Measurements from ENCODE around the gene PROK1.
"Not testable (repeated sequence)": the region's sequence is repeated elsewhere in the genome, so short reads cannot be mapped to it uniquely, and the experiment has no call there.

- not testable (repeated sequence) for TF ChIP-seq YY1 (IDR thresholded peaks at IDR 0.05; ENCODE audit: extremely low read depth, insufficient replicate concordance, low read depth, low read length); CTCF (IDR thresholded peaks at IDR 0.05 in 2 of 3, conservative IDR thresholded peaks at IDR 0.05 in 1 of 3; ENCODE audit: borderline replicate concordance in 1 of 3, insufficient read depth in 1 of 3, low read depth in 2 of 3, low read length in 2 of 3); MAX (IDR thresholded peaks at IDR 0.05); JUND (IDR thresholded peaks at IDR 0.05); POLR2A (IDR thresholded peaks at IDR 0.05; ENCODE audit: borderline replicate concordance, extremely low read depth, insufficient read depth, insufficient read length); FOSL1 (IDR thresholded peaks at IDR 0.05; ENCODE audit: low read depth); POLR2AphosphoS5 (IDR thresholded peaks at IDR 0.05; ENCODE audit: low read depth, low read length); ZBTB33 (IDR thresholded peaks at IDR 0.05; ENCODE audit: extremely low read depth, insufficient replicate concordance, low read length); EZH2 (IDR thresholded peaks at IDR 0.05); SIN3A (IDR thresholded peaks at IDR 0.05; ENCODE audit: low read depth)
Measured at GRCh38 chr1:110406407-110406806, 44.5 kb upstream of the PROK1 start.

Measured in HCT116 (cell line).